Esophagus squamous epithelium (tissue), 5 donors: ENCODE measurements around the gene LYPD5. TPM values are rescaled to one million over a fixed set of nuclear protein-coding genes. Genes with fewer than 3 reads are reported as not detected.
"Not testable (repeated sequence)": the region's sequence is repeated elsewhere in the genome, so short reads cannot be mapped to it uniquely, and the experiment has no call there.

ENCODE experiments used
- DNase-seq: peaks from one replicate; lab custom pipeline; 2025; lab: John Stamatoyannopoulos, UW
- H3K27ac ChIP-seq, 4 donors: fragments of 200-600 bp; sonication (generic); one replicate each; pipeline ENCODE4 v1.5.1; 2016 to 2019; ENCODE audit warnings: mild to moderate bottlenecking in 1 of 4
- H3K27me3 ChIP-seq, 4 donors: fragments of 200-600 bp; sonication (generic); 1 replicate in 3 of 4; 2 replicates in 1 of 4; pipeline versions ENCODE4 v1.5.1 to v1.6.0; 2017 to 2021; ENCODE audit warnings: antibody characterized with exemption in 1 of 4
- H3K36me3 ChIP-seq, 3 donors: fragments of 200-600 bp; sonication (generic); one replicate each; pipeline ENCODE4 v1.5.1; 2016 to 2019
- H3K4me1 ChIP-seq, 3 donors: fragments of 200-600 bp; sonication (generic); one replicate each; pipeline ENCODE4 v1.5.1; 2017 to 2019
- H3K4me3 ChIP-seq, 4 donors: fragments of 200-600 bp; sonication (generic); 1 replicate in 3 of 4; 2 replicates in 1 of 4; pipeline ENCODE4 v1.5.1; 2016 to 2019; ENCODE audit warnings: mild to moderate bottlenecking in 2 of 4, moderate library complexity in 1 of 4
- H3K9me3 ChIP-seq, 3 donors: fragments of 200-600 bp; sonication (generic); one replicate each; pipeline ENCODE4 v1.5.1; 2016 to 2019
- CTCF ChIP-seq, 6 experiments: fragments of 450-650 bp in 4 of 6; fragments of 200-600 bp in 2 of 6; sonication (generic) in 2 of 6; IDR thresholded peaks; one replicate each; pipeline ENCODE4 v1.5.1; 2016 to 2019; ENCODE audit warnings: antibody characterized with exemption in 6 of 6, mild to moderate bottlenecking in 4 of 6, moderate library complexity in 4 of 6
- POLR2A ChIP-seq, 4 donors: fragments of 450-650 bp; IDR thresholded peaks; one replicate each; pipeline ENCODE4 v1.6.1; 2017; ENCODE audit warnings: antibody characterized with exemption in 4 of 4, mild to moderate bottlenecking in 4 of 4, moderate library complexity in 3 of 4
- WGBS, 2 donors: methylation state at CpG; one replicate each; pipeline ENCODE4 v1.1.5; 2018; 5-methylcytosine and 5-hydroxymethylcytosine counted together
- intact Hi-C: fragments of 100-400 bp; cut with DNase I; formaldehyde crosslinking; loops from one replicate; pipeline ENCODE4 v1.15.0; 2022
- total RNA-seq, 4 donors: library from RNA; depleted of rRNA; stranded (reverse); fragments of >200 nt; gene quantifications; one replicate each; pipeline ENCODE4 v1.1.0, GENCODE V29; 2016
- donor health status: DM: yes; HTN: yes; CAD: no.

Gene LYPD5
- total RNA-seq, 4 donors from 2014 or later, result 9.9 to 32.0 (median 22.4) TPM

GRCh38 chr19:43839139-43839538 lies 36.9 kb upstream of the LYPD5 start:
- Histone ChIP-seq H3K27me3 (no peaks in the 10 kb centered on the region), H3K36me3 (peaks cover 38 to 100% (median 40%) of the 10 kb centered on the region in 3 donors), H3K4me3 (no peak overlapping the region), H3K4me1 (no peaks in the 10 kb centered on the region), H3K27ac (no peak overlapping the region), H3K9me3 (peaks cover 0 to 98% (median 83%) of the 10 kb centered on the region in 3 donors)
- TF ChIP-seq POLR2A (IDR thresholded peaks at IDR 0.05), result no peak
- no peak for TF ChIP-seq CTCF (IDR thresholded peaks at IDR 0.05)
- intact Hi-C loops, result no loop called here
- no peak for DNase-seq

GRCh38 chr19:43826787-43827754 lies 24.8 kb upstream of the LYPD5 start, which contains the start of gene ZNF283:
Gene ZNF283, plus strand, starts transcription at chr19:43827321. Its CDS starts 6,184 bp downstream, at chr19:43833505.
- Histone ChIP-seq H3K4me3 (peak within 1 kb of the TSS; percentile 49 to 72 (median 66)), H3K27ac (peak within 1 kb of the TSS; percentile 74 to 84 (median 77)), H3K4me1 (peaks cover 4 to 16% (median 4%) of the 10 kb centered on the region in 3 donors), H3K9me3 (peaks cover 0 to 5% (median 0%) of the 10 kb centered on the region in 3 donors), H3K36me3 (peaks cover 0 to 38% (median 4%) of the 10 kb centered on the region in 3 donors), H3K27me3 (peaks cover 0 to 7% (median 0%) of the 10 kb centered on the region in 4 donors)
- intact Hi-C loops, result no loop called here
- peak; percentile 32 for DNase-seq
- WGBS, 2 donors, result 15 to 24% methylated on average over 25 to 33 of the region's 46 CpGs
- TF ChIP-seq POLR2A (IDR thresholded peaks at IDR 0.05) (no peak), CTCF (IDR thresholded peaks at IDR 0.05) (no peak)

GRCh38 chr19:43824572-43824971 lies 22.3 kb upstream of the LYPD5 start:
- intact Hi-C loops, H3K4me3 ChIP-seq, H3K27ac ChIP-seq, H3K9me3 ChIP-seq, DNase-seq: not testable (repeated sequence)
- Histone ChIP-seq H3K27me3 (peaks cover 0 to 32% (median 0%) of the 10 kb centered on the region in 4 donors), H3K36me3 (peaks cover 0 to 13% (median 4%) of the 10 kb centered on the region in 3 donors), H3K4me1 (peaks cover 4 to 27% (median 4%) of the 10 kb centered on the region in 3 donors)
- 39 to 50% methylated on average over 4 of the region's 4 CpGs for WGBS, 2 donors

- H3K36me3 ChIP-seq, H3K9me3 ChIP-seq, intact Hi-C loops, H3K4me3 ChIP-seq, H3K27ac ChIP-seq, DNase-seq: not testable (repeated sequence)
- Histone ChIP-seq H3K27me3 (peaks cover 0 to 35% (median 0%) of the 10 kb centered on the region in 4 donors), H3K4me1 (peaks cover 4 to 30% (median 4%) of the 10 kb centered on the region in 3 donors)
- WGBS, 2 donors, result 79 to 85% methylated on average over 3 of the region's 3 CpGs
Observed at GRCh38 chr19:43823856-43824255, 21.6 kb upstream of the LYPD5 start.

GRCh38 chr19:43820884-43821215 lies 18.6 kb upstream of the LYPD5 start:
- Histone ChIP-seq H3K27ac (no peak overlapping the region), H3K9me3 (no peaks in the 10 kb centered on the region), H3K27me3 (peaks cover 0 to 35% (median 0%) of the 10 kb centered on the region in 4 donors), H3K4me1 (peaks cover 0 to 19% (median 0%) of the 10 kb centered on the region in 3 donors), H3K4me3 (peak overlapping the region; percentile 2 to 60 (median 36)), H3K36me3 (no peaks in the 10 kb centered on the region)
- TF ChIP-seq CTCF (IDR thresholded peaks at IDR 0.05), result no peak
- TF ChIP-seq POLR2A (IDR thresholded peaks at IDR 0.05), result no peak
- intact Hi-C loops, result no loop called here
- no peak for DNase-seq
- 33 to 40% methylated on average over 5 of the region's 5 CpGs for WGBS, 2 donors
